ENCODE measurements around the gene NEUROG1.

DNA sequence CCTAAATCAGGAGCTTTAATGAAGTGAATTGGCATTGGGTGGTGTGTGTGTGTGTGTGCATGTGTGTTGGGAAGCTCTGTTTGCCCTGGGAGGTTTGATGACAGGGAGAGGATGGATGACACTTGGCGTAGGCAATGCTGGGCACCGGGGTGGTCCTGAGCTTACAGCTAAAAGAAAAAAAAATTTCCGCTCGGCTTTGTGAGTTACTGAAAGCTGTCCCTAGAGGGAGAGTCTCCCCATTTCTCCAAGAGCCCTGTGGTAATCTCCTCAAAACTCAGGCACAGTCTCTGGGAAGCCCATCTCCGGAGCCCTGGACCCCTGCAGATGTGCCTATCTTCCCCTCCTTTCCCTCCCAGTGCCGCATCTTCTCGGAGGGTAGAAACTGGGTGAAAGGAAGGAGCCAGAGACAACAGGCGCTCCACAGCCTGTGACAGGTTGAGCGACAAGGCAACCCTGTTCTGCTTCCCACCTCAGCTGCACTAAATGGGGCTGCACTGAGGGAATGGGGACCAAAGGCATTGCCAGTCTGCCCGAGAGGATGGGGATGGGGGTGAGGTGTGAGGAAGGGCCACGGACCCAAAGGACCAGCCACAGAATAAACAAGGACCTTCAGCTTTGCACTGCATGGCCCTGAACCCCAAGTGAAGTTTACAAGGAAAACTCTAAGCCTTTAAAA is 47.8 kb downstream of the NEUROG1 start:
- TF ChIP-seq SMC3 (conservative IDR thresholded peaks at IDR 0.05; ENCODE audit: poor library complexity): no peak
- TF ChIP-seq, protein P1, sequence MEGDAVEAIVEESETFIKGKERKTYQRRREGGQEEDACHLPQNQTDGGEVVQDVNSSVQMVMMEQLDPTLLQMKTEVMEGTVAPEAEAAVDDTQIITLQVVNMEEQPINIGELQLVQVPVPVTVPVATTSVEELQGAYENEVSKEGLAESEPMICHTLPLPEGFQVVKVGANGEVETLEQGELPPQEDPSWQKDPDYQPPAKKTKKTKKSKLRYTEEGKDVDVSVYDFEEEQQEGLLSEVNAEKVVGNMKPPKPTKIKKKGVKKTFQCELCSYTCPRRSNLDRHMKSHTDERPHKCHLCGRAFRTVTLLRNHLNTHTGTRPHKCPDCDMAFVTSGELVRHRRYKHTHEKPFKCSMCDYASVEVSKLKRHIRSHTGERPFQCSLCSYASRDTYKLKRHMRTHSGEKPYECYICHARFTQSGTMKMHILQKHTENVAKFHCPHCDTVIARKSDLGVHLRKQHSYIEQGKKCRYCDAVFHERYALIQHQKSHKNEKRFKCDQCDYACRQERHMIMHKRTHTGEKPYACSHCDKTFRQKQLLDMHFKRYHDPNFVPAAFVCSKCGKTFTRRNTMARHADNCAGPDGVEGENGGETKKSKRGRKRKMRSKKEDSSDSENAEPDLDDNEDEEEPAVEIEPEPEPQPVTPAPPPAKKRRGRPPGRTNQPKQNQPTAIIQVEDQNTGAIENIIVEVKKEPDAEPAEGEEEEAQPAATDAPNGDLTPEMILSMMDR (IDR thresholded peaks at IDR 0.05; ENCODE audit: poor library complexity, severe bottlenecking): no peak
- no peak for TF ChIP-seq EZH2 (IDR thresholded peaks at IDR 0.05; ENCODE audit: borderline replicate concordance, insufficient read depth, low read length, poor library complexity, severe bottlenecking)
- TF ChIP-seq RAD21 (conservative IDR thresholded peaks at IDR 0.05): no peak
